ES-I3 (cell line): ENCODE results near the gene TOP2B.
A peak's percentile ranks its signal among the peaks of the same experiment; 100 is the strongest.

Source experiments
- H3K36me3 ChIP-seq: 2 replicates; pipeline ENCODE4 v1.6.1; 2013; ENCODE audit warnings: mild to moderate bottlenecking, low read length, control low read depth, moderate library complexity; ENCODE audit not compliant: insufficient read depth
- H3K4me1 ChIP-seq: 2 replicates; pipeline ENCODE4 v1.6.1; 2013; ENCODE audit warnings: mild to moderate bottlenecking, control low read depth, low read length; ENCODE audit not compliant: insufficient read depth
- H3K9ac ChIP-seq: 2 replicates; pipeline ENCODE4 v1.6.1; 2013; ENCODE audit warnings: low read depth, mild to moderate bottlenecking, low read length, moderate library complexity
- H3K9me3 ChIP-seq: 2 replicates; pipeline ENCODE4 v1.6.1; 2013; ENCODE audit warnings: mild to moderate bottlenecking, low read length, moderate library complexity; ENCODE audit not compliant: control insufficient read depth, insufficient read depth

The TOP2B gene

DNA sequence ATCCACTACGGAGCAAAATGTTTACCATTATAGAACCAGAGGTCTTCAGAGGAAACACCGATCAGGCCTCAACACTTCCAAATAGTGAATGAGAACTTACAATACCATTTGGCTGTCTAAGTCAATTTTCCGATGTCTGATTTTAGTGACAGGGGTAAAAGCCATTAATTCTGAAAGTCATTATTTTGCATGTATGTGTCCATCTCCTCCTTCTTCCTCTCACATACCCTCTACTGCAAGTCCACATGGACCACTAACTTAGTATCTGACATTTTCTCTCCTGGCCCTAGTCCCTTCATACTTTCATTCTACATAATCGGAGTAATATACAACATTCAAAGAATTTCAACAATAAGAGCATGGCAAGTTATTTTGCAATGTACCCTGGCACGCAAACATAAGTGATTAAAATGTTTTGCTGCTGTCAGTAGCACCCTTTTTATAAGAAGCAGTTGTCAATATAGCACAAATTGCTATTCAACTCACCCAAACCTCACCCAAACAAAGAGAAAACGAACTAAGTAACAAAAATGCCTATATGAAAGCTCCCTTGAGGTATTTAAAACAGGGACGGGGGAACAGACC is 1.9 kb downstream of the TOP2B start:
- Histone ChIP-seq H3K9ac (peak overlapping the region; percentile 94; the same call in 1 of the 2 replicates), H3K36me3 (no peaks in the 10 kb centered on the region), H3K9me3 (no peaks in the 10 kb centered on the region), H3K4me1 (peaks cover 22% of the 10 kb centered on the region; the same call in 1 of the 2 replicates)

DNA sequence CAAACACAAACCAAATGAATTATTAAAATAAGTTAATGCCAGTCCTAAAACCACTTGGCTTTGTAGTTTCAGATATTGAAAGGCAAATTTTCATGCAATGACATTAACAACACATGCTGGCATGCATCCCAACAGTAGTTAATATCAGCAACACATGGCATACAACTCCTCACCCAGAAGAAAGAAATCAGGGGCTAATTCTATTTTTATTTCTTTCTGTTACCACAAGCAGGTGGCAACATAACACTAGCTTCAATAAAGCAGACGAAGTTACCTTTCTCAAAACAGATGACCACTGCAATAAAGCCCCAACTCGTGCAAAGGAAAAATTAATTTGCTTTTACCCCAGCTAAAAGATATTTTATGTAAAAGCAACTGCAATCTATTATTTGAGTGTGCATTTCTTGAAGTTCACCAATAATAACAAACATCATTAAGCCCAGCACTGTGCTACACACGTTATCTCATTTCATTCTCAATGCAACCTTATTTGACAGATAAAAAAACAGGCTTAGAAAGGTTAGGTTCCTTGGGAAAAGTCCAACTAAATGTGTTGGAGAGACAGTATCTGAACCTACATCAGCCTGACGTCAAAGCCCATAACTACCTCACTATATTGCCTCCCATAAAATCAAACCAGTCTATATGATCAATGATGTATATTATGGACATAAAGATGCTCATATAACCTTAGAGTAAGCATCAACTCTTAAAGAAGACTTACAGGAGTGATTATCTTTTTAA is 2.8 kb downstream of the TOP2B start:
- H3K36me3 ChIP-seq, result no peaks in the 10 kb centered on the region

DNA sequence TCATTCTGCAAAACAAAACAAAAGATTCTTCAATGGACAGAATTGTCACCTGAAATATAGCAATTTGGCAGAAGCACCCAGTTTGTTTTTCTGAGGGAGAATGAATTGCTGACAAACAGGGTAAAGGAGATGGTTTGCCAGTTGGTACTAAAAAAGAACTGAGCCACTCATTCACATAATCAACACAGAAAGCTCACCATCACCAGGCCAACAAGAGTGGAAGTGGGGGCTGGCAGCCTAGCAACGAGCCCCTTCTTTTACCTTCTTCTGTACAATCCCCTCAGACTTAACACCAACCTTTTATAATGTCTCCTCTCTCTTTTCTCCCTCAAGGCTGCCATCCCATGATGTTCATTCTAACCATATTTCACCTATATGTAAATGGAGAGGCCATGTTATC is 5.9 kb downstream of the TOP2B start:
- H3K9ac ChIP-seq, result no peak overlapping the region
- no peaks in the 10 kb centered on the region for H3K36me3 ChIP-seq
- H3K4me1 ChIP-seq, result peaks cover 12% of the 10 kb centered on the region; the same call in 1 of the 2 replicates
- H3K9me3 ChIP-seq, result no peaks in the 10 kb centered on the region

More for the DNA sequence above, 2.8 kb downstream of the TOP2B start:
- peaks cover 22% of the 10 kb centered on the region; the same call in 1 of the 2 replicates for H3K4me1 ChIP-seq
- no peaks in the 10 kb centered on the region for H3K9me3 ChIP-seq
- no peak overlapping the region for H3K9ac ChIP-seq

DNA sequence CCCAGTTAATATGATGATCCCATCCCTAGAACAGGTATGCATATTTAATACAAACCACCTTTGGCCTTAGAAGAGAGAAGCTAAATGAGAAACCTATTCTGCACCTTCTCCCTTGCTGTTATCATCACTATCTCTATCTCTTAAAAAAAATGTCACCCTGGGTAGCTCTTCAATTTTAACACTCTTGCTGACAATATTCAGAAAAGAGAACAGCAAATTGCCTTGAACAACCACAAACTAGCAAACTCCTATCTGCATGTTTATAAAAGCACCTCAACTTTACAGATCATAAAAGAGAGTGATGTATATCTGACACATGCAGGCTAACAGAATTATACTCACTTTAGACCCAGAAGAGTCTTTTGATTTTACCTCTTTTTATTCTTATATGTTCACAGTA is 7.4 kb downstream of the TOP2B start:
- peaks cover 17% of the 10 kb centered on the region; the same call in 1 of the 2 replicates for H3K4me1 ChIP-seq
- no peaks in the 10 kb centered on the region for H3K9me3 ChIP-seq
- H3K9ac ChIP-seq, result no peak overlapping the region
- no peaks in the 10 kb centered on the region for H3K36me3 ChIP-seq

DNA sequence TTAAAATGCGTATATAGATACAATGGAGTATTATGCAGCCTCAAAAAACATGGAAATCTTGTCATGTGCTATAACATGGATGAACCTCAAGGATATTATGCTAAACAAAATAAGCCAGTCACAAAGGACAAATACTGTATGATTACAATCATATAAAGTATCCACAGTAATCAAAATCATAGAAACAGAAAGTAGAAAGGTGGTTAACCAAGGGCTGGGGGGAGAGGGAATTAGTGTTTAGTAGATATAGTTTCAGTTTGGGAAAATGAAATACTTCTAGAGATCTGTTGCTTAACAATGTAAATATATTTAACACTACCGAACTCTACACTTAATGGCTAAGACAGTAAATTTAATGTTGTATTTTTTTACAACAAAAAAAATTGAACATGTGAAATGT is 9.0 kb downstream of the TOP2B start:
- Histone ChIP-seq H3K36me3 (no peaks in the 10 kb centered on the region), H3K9ac (no peak overlapping the region), H3K4me1 (peaks cover 10% of the 10 kb centered on the region; the same call in 1 of the 2 replicates), H3K9me3 (no peaks in the 10 kb centered on the region)

DNA sequence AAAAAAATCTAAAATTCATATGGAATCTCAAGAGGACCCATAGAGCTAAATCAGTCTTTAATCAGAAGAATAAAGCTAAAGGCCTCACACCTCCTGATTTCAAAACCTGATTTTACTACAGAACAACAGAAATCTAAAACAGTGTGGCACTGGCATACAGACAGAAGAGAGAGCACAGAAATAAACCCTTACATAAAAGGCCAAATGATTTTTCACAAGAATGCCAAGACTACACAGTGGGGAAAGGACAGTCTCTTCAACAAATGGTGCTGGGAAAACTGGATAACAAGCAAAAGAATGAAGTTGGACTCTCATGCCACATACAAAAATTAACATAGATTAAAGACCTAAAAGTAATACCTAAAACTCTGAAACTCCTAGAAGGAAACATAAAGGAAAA is 10.1 kb downstream of the TOP2B start:
- no peaks in the 10 kb centered on the region for H3K36me3 ChIP-seq
- no peak overlapping the region for H3K9ac ChIP-seq

DNA sequence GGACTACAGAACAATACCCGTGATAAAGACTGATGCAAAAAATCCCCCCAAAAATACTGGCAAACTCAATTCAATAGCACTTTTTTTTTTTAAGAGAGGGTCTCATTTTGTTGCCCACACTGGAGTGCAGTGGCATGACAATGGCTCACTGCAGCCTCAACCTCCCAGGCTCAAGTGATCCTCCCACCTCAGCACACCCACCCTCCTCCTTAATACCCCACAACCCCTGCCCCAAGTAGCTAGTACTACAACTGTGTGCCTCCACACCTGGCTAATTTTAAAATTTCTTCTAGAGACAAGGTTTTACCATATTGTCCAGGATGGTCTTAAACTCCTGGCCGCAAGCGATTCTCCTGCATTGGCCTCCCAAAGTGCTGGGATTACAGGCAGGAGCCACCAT is 11.4 kb downstream of the TOP2B start:
- H3K36me3 ChIP-seq, result no peaks in the 10 kb centered on the region
- no peak overlapping the region for H3K9ac ChIP-seq
- H3K9me3 ChIP-seq, result peaks cover 6% of the 10 kb centered on the region
- H3K4me1 ChIP-seq, result peaks cover 5% of the 10 kb centered on the region

More for the DNA sequence above, 10.1 kb downstream of the TOP2B start:
- Histone ChIP-seq H3K4me1 (peaks cover 10% of the 10 kb centered on the region; the same call in 1 of the 2 replicates), H3K9me3 (peaks cover 6% of the 10 kb centered on the region)

DNA sequence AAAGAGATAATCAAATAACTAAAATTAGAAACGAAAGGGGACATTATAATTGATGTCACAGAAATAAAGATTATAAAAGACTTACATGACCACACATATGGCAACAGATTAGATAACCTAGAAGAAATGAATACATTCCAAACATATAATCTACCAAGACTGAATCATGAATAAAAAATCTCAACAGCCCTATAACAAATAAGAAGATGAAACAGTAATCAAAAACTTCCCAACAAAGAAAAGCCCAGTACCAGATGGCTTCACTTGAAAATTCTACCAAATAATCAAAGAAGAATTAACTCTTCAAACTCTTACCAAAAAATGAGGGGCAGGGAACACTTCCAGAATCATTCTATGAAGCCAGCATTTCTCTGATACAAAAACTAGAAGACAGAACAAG is 11.8 kb downstream of the TOP2B start:
- Histone ChIP-seq H3K9me3 (peaks cover 6% of the 10 kb centered on the region), H3K36me3 (no peaks in the 10 kb centered on the region), H3K4me1 (peaks cover 6% of the 10 kb centered on the region), H3K9ac (no peak overlapping the region)

DNA sequence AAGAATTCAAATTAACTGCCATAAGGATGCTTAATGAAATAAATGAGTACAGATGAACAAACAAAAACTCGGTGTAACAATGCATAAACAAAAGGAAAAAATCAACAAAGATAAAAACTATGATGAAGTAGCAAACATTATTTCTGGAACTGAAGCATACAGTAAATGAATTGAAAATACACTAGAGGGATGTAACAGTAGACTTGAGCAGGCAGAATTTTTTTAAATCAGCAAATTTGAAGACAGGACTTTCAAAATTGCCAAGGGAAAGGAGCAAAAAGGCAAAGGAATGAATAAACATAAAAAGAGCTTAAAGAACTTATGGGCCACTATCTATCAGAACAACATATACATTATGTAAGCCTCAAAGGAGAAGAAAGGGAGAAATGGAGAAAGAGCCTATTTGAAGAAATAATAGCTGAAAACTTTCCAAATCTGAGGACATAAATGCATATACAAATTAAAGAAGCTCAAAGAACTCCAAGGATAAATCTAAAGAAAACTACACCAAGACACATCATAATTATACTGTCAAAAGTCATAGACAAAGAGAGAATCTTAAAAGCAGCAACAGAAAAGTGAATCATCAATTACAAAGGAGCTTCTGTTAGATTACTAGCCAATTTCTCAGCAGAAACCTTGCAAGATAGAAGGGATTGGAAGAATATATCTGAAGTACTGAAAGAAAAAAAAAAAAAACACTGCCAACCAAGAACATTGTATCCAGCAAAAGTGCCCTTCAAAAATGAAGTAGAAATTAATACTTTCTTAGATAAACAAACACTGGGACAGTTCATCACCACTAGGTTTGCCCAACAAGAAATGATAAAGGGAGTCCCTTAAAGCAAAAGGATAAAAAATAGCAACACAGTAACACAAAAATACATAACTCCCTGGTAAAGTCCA is 15.5 kb downstream of the TOP2B start:
- peaks cover 9% of the 10 kb centered on the region for H3K4me1 ChIP-seq
- peaks cover 6% of the 10 kb centered on the region for H3K9me3 ChIP-seq
- H3K9ac ChIP-seq, result no peak overlapping the region
- no peaks in the 10 kb centered on the region for H3K36me3 ChIP-seq

DNA sequence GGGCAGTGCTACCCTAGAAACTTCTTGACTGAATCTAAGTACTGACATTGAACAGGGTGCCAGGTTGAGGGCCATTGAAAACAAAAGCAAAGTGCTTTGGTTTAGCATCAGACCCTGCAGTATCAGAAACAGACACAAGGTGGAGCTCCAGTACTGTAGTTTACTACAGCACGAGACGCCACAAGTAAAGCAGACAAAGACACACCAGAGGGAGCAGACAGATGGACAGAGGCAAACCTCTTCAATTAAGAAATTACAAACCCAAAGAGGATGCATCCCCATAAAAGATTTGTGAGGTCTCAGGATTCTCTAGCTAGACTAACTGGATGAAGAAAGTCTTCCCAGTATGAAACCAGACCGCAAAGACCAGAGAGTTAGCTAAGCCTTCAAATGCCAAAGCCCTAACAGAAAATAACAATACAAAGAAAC is 16.6 kb downstream of the TOP2B start:
- H3K36me3 ChIP-seq, result no peaks in the 10 kb centered on the region
- H3K9ac ChIP-seq, result no peak overlapping the region
- peaks cover 6% of the 10 kb centered on the region for H3K9me3 ChIP-seq
- peaks cover 5% of the 10 kb centered on the region for H3K4me1 ChIP-seq

DNA sequence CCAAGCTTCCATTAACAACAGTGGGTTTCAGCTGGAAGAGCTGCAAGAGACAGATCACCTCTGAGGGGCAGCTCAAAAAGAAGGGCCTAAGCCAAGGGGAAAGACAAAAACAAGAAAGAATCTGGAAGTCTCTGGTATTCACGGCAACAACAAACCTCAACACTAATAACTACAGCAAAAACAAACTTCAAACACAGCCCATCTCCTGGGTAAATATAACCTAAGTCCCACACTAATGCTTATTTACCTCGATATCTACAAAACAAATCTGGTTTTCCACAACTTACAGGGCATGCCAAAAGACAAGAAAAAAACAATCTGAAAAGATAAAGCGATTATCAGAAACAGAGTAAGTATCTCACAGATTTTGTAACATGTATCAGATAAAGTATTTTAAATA is 29.7 kb downstream of the TOP2B start:
- no peaks in the 10 kb centered on the region for H3K9me3 ChIP-seq
- peaks cover 2% of the 10 kb centered on the region; the same call in 1 of the 2 replicates for H3K36me3 ChIP-seq
- H3K9ac ChIP-seq, result no peak overlapping the region
- H3K4me1 ChIP-seq, result peaks cover 3% of the 10 kb centered on the region; the same call in 1 of the 2 replicates

DNA sequence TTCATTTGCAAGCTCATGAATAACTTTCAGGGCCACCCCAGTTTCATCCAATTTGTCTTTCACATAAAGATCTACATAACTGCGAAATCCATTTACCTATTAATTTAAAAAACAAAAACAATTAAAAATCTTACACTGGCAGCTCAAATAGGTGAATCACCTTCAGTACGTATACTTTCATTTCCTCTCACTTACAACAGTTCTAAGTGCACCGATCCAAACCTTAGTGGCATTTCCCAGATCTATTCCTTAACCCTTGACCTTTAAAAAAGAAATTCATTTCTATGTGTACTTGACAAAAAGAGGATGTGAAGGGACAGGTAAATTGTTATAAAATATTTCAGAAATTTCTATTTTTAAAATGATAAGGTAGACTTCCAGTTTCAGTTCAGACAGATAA is 30.8 kb downstream of the TOP2B start:
- Histone ChIP-seq H3K4me1 (peaks cover 3% of the 10 kb centered on the region; the same call in 1 of the 2 replicates), H3K36me3 (peaks cover 2% of the 10 kb centered on the region; the same call in 1 of the 2 replicates)

DNA sequence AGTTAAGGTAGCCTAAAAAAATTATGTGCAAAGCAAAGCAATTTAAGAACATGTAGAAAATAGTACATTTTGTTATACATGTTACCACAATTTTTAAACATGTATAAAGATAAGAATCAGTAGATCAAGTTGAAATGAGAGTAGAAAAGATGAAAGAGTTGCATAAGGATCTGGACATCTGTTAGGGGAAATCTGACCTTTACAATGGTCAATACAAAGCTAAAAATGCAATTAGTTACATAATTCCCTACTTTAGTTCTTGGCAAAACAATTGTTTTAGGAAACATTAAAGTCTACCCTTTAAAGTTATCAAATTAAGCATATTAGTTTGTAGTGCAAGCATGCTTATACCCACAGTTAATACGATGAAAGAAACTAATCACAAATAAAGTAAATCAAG is 32.7 kb downstream of the TOP2B start:
- Histone ChIP-seq H3K9ac (no peak overlapping the region), H3K9me3 (no peaks in the 10 kb centered on the region), H3K4me1 (peaks cover 3% of the 10 kb centered on the region; the same call in 1 of the 2 replicates), H3K36me3 (peaks cover 2% of the 10 kb centered on the region)

More for the DNA sequence above, 30.8 kb downstream of the TOP2B start:
- Histone ChIP-seq H3K9ac (no peak overlapping the region), H3K9me3 (no peaks in the 10 kb centered on the region)

DNA sequence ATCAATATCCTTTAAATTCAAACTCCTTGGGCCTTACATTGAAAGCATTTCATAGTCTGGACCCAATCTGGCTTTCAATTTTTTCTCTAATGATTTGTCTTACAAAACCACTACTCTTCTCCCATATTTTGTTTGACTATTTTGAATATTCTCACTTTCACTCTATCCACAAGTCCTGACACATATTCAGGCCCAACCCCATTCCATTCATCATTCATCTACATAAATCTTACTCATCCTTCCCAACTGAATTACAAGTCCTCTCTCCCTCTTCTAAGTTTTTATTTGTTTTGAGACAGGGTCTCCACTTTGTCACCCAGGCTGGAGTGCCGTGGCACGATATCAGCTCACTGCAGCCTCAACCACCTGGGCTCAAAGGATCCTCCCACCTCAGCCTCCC is 43.6 kb downstream of the TOP2B start:
- Histone ChIP-seq H3K9ac (no peak overlapping the region), H3K4me1 (no peaks in the 10 kb centered on the region), H3K36me3 (peaks cover 15% of the 10 kb centered on the region), H3K9me3 (no peaks in the 10 kb centered on the region)
